HepG2 (cell line): Measurements from ENCODE around the gene TMEM114. TPM values are rescaled to one million over a fixed set of nuclear protein-coding genes. Genes with fewer than 3 reads are reported as not detected.
A peak's percentile ranks its signal among the peaks of the same experiment; 100 is the strongest.

Experiments used
- ATAC-seq: fragments of 200-7000 bp; cut with Tn5 transposase; 3 replicates; pipeline ENCODE4 v1.9.1; 2020; ENCODE audit warnings: mild to moderate bottlenecking, moderate library complexity
- BruUV-seq: library from RNA; stranded (reverse); fragments of 400-500 nt; replicated peaks from 2 replicates; lab custom pipeline; 2021; lab: Mats Ljungman, UMichigan
- CTCF ChIA-PET: fragments of 300-600 bp; formaldehyde crosslinking; extraction: SDS; loops from one replicate; lab custom pipeline; 2021; ENCODE audit warnings: low total read pairs, inconsistent platforms, low intra/inter-chr PET ratio; lab: Yijun Ruan, JAX
- POLR2A ChIA-PET: fragments of 350-600 bp; sonication (Branson Sonifier 250); formaldehyde crosslinking; loops from one replicate; lab custom pipeline; 2020; ENCODE audit warnings: antibody characterized with exemption, inconsistent platforms; lab: Yijun Ruan, JAX
- DNase-seq: peaks from one replicate; pipeline ENCODE4 v3.0.0-alpha.2; 2015; ENCODE audit warnings: low spot score
- FAIRE-seq: peaks from 3 replicates; lab custom pipeline; 2011; peaks lifted over from hg19 to GRCh38; lab: Jason Lieb, UNC
- H2AFZ ChIP-seq: one replicate; pipeline ENCODE4 v1.6.1; 2011; ENCODE audit warnings: low read length, inconsistent platforms
- H3K27ac ChIP-seq: fragments of 300-600 bp; 3 replicates; pipeline ENCODE4 v1.8.0; 2011; ENCODE audit warnings: mixed run types, mild to moderate bottlenecking, mixed read lengths, low read length, inconsistent platforms; ENCODE audit not compliant: insufficient read depth; ENCODE audit errors: extremely low read length
- H3K27me3 ChIP-seq, 2 experiments: fragments of 200-600 bp in 1 of 2; 2 replicates in 1 of 2; 3 replicates in 1 of 2; pipeline versions ENCODE4 v1.6.0 to v1.8.0; 2011; ENCODE audit warnings: low read length in 2 of 2, mild to moderate bottlenecking in 2 of 2, moderate library complexity in 2 of 2, inconsistent platforms in 1 of 2; ENCODE audit not compliant: insufficient read depth in 2 of 2, control insufficient read depth in 1 of 2
- H3K36me3 ChIP-seq, 2 experiments: fragments of 200-600 bp in 1 of 2; replicated peaks in 1 of 2; 2 replicates in 1 of 2; 3 replicates in 1 of 2; pipeline versions ENCODE4 v1.5.1 to v1.8.0; 2011; ENCODE audit warnings: low read length in 2 of 2, inconsistent platforms in 1 of 2; ENCODE audit not compliant: insufficient read depth in 2 of 2, control insufficient read depth in 1 of 2
- H3K4me1 ChIP-seq: 2 replicates; pipeline ENCODE4 v1.5.1; 2012; ENCODE audit warnings: low read length, inconsistent platforms; ENCODE audit not compliant: insufficient read depth
- H3K4me2 ChIP-seq: 2 replicates; pipeline ENCODE4 v1.6.0; 2011; ENCODE audit warnings: low read depth, low read length, inconsistent platforms
- H3K4me3 ChIP-seq, 3 experiments: fragments of 200-600 bp in 1 of 3; sonication (generic), shearing (Covaris generic) in 1 of 3; replicated peaks in 1 of 3; 2 replicates each; pipeline ENCODE4 v1.5.1; 2011 to 2016; ENCODE audit warnings: low read length in 3 of 3, inconsistent platforms in 2 of 3, low read depth in 2 of 3, mild to moderate bottlenecking in 2 of 3, control low read depth in 1 of 3, mixed read lengths in 1 of 3; ENCODE audit not compliant: insufficient read depth in 1 of 3
- H3K79me2 ChIP-seq: one replicate; pipeline ENCODE4 v1.6.1; 2011; ENCODE audit warnings: low read length, inconsistent platforms; ENCODE audit not compliant: insufficient read depth
- H3K9ac ChIP-seq: 2 replicates; pipeline ENCODE4 v1.6.0; 2011; ENCODE audit warnings: mild to moderate bottlenecking, low read depth, low read length, inconsistent platforms; ENCODE audit not compliant: insufficient read depth
- H3K9me3 ChIP-seq: 2 replicates; pipeline ENCODE4 v1.5.1; 2012; ENCODE audit warnings: mild to moderate bottlenecking, low read length
- H4K20me1 ChIP-seq: 2 replicates; pipeline ENCODE4 v1.6.0; 2011; ENCODE audit warnings: inconsistent platforms, mild to moderate bottlenecking, low read length, moderate library complexity; ENCODE audit not compliant: insufficient read depth
- ERF ChIP-seq: IDR thresholded peaks from 2 replicates; pipeline ENCODE4 v1.6.1; 2018; ENCODE audit warnings: missing biosample characterization, missing genetic modification reagents
- HNRNPK ChIP-seq: fragments of 200-400 bp; formaldehyde crosslinking; IDR thresholded peaks from 2 replicates; pipeline ENCODE4 v1.6.1; 2018; ENCODE audit warnings: low read length, low read depth, moderate library complexity, mild to moderate bottlenecking; ENCODE audit not compliant: poor library complexity, severe bottlenecking
- MLLT10 ChIP-seq: sonication (generic); formaldehyde crosslinking; IDR thresholded peaks from 2 replicates; pipeline ENCODE4 v1.4.0; 2020; ENCODE audit warnings: missing genetic modification reagents
- NR2F2 ChIP-seq: IDR thresholded peaks from 2 replicates; pipeline ENCODE4 v1.6.1; 2012; ENCODE audit warnings: low read depth, inconsistent platforms, borderline replicate concordance
- RFX1 ChIP-seq: fragments of 450-650 bp; IDR thresholded peaks from 2 replicates; pipeline ENCODE4 v1.6.1; 2017
- ZNF296 ChIP-seq: sonication (generic); formaldehyde crosslinking; conservative IDR thresholded peaks from 2 replicates; pipeline ENCODE4 v1.5.0; 2020; ENCODE audit warnings: mild to moderate bottlenecking, missing genetic modification reagents
- ZNF383 ChIP-seq: sonication (generic); formaldehyde crosslinking; IDR thresholded peaks from 2 replicates; pipeline ENCODE4 v1.4.0; 2020; ENCODE audit warnings: missing genetic modification reagents, mild to moderate bottlenecking, borderline replicate concordance
- ZNF629 ChIP-seq: sonication (generic); formaldehyde crosslinking; conservative IDR thresholded peaks from 2 replicates; pipeline ENCODE4 v1.5.0; 2020; ENCODE audit warnings: missing genetic modification reagents
- WGBS: methylation state at CpG from one replicate; pipeline ENCODE4 v1.1.6; 2017; ENCODE audit warnings: low lambda C conversion rate; 5-methylcytosine and 5-hydroxymethylcytosine counted together
- in situ Hi-C: cut with HindIII; loops from 2 replicates; pipeline ENCODE4 v1.10.0; 2017; ENCODE audit warnings: low pct_unique_long_range_greater_than_20kb; ENCODE audit not compliant: extremely low pct_ligation_motif_present
- intact Hi-C: fragments of 100-400 bp; cut with micrococcal nuclease; formaldehyde crosslinking; loops from one replicate; pipeline ENCODE4 v1.10.0; 2022; ENCODE audit not compliant: unreplicated experiment
- polyA plus RNA-seq, 8 experiments: library from polyadenylated mRNA; depleted of rRNA in 3 of 8; stranded (reverse) in 7 of 8; unstranded in 1 of 8; fragments of >200 nt; fragmentation: Illumina TruSeq in 4 of 8; extraction: Trizol in 4 of 8; gene quantifications; 2 replicates each; pipeline versions ENCODE4 v1.2.1 to v1.2.3, GENCODE V29; 2011 to 2016; ENCODE audit warnings: low read depth in 4 of 8, missing spikeins in 1 of 8, mixed read lengths in 1 of 8; ENCODE audit not compliant: insufficient read depth in 1 of 8
- total RNA-seq, 5 experiments: library from RNA; depleted of rRNA; stranded (reverse); fragments of >200 nt; fragmentation: Illumina TruSeq; extraction: Trizol; gene quantifications; 2 replicates each; pipeline ENCODE4 v1.2.3, GENCODE V29; 2016; ENCODE audit warnings: low read depth in 1 of 5
- TF ChIP-seq, protein P1 (sequence below), 2 experiments: sonication (generic) in 1 of 2; formaldehyde crosslinking in 1 of 2; IDR thresholded peaks; 2 replicates each; pipeline versions ENCODE4 v1.5.1 to v1.6.1; 2011 to 2020; ENCODE audit warnings: borderline replicate concordance in 1 of 2, low read depth in 1 of 2, low read length in 1 of 2, mild to moderate bottlenecking in 1 of 2, missing genetic modification reagents in 1 of 2, moderate library complexity in 1 of 2

The TMEM114 gene
- total and polyA plus RNA-seq, 2 of the 13 experiments (the other 11 are each of a cell fraction or from before 2014, with no cell fraction given) = not detected

DNA sequence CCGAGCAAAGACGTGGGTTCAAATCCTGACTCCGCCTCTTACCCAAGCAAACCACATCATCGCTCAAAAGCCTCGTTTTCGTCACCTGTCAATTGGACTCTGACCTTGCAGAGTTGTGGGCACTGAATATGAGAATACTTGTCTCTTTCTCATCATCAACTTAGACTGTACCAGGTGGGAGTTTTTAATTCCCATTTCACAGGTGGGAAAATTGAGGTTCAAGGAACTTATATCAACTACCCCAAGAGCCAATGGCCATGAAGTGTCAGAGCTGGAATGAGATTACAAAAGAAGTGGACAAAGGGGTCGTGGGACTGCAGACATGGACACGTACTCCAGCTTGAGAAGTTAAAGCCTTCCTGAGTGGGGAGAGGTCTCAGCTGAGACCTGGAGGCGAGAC is 10.8 kb downstream of the TMEM114 start:
- ATAC-seq (no peak), FAIRE-seq (no peak), DNase-seq (no peak)
- Histone ChIP-seq H3K27me3 (peaks cover 3 to 15% of the 10 kb centered on the region in 2 experiments; a peak in 2 of 5 replicates), H4K20me1 (no peaks in the 10 kb centered on the region), H3K4me2 (no peak overlapping the region), H3K4me3 (no peak overlapping the region), H3K4me1 (peaks cover 39% of the 10 kb centered on the region), H3K9ac (no peak overlapping the region), H3K27ac (no peak overlapping the region), H3K9me3 (no peaks in the 10 kb centered on the region), H2AFZ (no peak overlapping the region), H3K36me3 (no peaks in the 10 kb centered on the region), H3K79me2 (no peaks in the 10 kb centered on the region)
- TF ChIP-seq ZNF383 (CRISPR knock-in tag) (no peak), ZNF296 (CRISPR knock-in tag) (no peak), MLLT10 (no peak), HNRNPK (no peak), NR2F2 (no peak), ZNF629 (CRISPR knock-in tag) (peak; percentile 81), ERF (no peak), RFX1 (no peak)
- TF ChIP-seq, protein P1, sequence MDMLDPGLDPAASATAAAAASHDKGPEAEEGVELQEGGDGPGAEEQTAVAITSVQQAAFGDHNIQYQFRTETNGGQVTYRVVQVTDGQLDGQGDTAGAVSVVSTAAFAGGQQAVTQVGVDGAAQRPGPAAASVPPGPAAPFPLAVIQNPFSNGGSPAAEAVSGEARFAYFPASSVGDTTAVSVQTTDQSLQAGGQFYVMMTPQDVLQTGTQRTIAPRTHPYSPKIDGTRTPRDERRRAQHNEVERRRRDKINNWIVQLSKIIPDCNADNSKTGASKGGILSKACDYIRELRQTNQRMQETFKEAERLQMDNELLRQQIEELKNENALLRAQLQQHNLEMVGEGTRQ (IDR thresholded peaks at IDR 0.05; ENCODE audit: low read depth, low read length) = no peak
- TF ChIP-seq, protein P1 (CRISPR knock-in tag; IDR thresholded peaks at IDR 0.05; ENCODE audit: borderline replicate concordance) = no peak
- BruUV-seq = no TSS peak
- ChIA-PET CTCF (interaction anchor here (2.2 kb wide), 1 partner anchor 12 kb away, joined by 5 read pairs; no protein-coding TSS in a partner anchor), POLR2A (no interaction called here)
- WGBS = 26% methylated on average over 9 of the region's 9 CpGs
- intact Hi-C loops (loop anchor here (10.0 kb wide), 1 partner anchor 555 kb away; no protein-coding TSS in a partner anchor), in situ Hi-C loops (no loop called here)
